ENCODE results near the gene CAMTA1. TPM values are rescaled to one million over a fixed set of nuclear protein-coding genes. Genes with fewer than 3 reads are reported as not detected.

CAMTA1 gene
- total RNA-seq, 4 donors from 2014 or later = 86.3 to 170 (median 132) TPM

DNA sequence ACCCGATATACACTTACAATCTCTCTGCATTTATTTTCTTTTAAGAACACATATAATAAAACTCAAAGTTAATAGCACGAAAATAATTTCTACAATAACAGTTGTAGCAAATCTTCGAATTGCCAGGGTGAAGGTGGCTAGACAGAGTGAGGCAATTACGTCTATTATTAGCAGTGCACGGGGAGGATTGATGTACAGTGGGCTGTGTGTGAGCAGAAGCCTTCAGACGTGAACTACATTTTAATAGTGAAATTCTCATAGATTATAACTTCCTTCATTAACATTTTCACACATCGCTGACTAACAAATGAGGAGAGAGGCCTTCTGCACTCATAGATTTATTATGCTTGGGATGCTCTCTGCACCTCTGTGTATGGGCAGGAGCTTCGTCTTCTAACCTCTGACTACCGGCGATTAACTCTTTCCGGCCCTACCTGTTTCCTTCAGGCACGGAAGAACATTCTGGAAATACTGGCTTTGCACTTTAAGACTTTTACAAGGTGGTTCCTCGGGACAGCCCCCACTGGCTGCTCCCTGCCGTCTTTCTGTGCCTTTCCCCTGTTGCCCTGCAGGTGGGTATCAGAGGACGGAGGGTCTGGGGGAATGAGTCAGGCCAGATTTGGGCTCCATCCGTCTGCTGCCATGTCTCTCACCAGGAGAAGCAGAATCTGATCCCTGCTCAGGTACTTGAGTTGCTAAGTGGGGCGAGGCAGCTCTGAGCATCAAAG, 200.5 kb downstream of the CAMTA1 start:
- no peak overlapping the region for H3K27ac ChIP-seq
- TF ChIP-seq EP300 (IDR thresholded peaks at IDR 0.05) (no peak), POLR2A (IDR thresholded peaks at IDR 0.05) (no peak), POLR2AphosphoS5 (IDR thresholded peaks at IDR 0.05) (no peak)
- TF ChIP-seq, protein P1, sequence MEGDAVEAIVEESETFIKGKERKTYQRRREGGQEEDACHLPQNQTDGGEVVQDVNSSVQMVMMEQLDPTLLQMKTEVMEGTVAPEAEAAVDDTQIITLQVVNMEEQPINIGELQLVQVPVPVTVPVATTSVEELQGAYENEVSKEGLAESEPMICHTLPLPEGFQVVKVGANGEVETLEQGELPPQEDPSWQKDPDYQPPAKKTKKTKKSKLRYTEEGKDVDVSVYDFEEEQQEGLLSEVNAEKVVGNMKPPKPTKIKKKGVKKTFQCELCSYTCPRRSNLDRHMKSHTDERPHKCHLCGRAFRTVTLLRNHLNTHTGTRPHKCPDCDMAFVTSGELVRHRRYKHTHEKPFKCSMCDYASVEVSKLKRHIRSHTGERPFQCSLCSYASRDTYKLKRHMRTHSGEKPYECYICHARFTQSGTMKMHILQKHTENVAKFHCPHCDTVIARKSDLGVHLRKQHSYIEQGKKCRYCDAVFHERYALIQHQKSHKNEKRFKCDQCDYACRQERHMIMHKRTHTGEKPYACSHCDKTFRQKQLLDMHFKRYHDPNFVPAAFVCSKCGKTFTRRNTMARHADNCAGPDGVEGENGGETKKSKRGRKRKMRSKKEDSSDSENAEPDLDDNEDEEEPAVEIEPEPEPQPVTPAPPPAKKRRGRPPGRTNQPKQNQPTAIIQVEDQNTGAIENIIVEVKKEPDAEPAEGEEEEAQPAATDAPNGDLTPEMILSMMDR (IDR thresholded peaks at IDR 0.05) = no peak
- no peak overlapping the region for H3K4me3 ChIP-seq
- no peaks in the 10 kb centered on the region for H3K9me3 ChIP-seq
- no peaks in the 10 kb centered on the region for H3K36me3 ChIP-seq
- peaks cover 31% of the 10 kb centered on the region for H3K27me3 ChIP-seq
- no peak for ATAC-seq
- no peaks in the 10 kb centered on the region for H3K4me1 ChIP-seq
- 78 to 81% methylated on average over 9 to 17 of the region's 17 CpGs for WGBS, 2 donors (ENCODE audit: low coverage in 1 of 2)

DNA sequence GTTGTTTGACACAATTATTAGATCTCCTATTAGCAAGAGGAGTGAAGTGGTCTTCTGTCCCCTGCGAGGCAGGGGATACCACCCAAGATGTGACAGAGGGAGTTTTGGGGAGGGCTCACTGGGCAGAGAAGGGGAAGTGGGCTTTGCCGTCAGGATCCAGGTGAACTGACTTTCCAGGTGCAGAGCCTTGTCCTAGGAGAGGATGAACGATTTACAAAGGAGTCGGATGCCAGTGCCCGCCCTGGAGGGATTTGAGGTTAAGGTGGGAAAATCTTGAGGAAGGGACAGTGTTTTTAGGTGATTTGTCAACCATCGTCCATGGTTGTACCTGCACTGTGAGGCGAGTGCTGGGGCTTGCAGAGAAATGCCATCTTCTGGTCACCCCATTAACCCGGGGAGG, 201.0 kb downstream of the CAMTA1 start:
- ATAC-seq = no peak

DNA sequence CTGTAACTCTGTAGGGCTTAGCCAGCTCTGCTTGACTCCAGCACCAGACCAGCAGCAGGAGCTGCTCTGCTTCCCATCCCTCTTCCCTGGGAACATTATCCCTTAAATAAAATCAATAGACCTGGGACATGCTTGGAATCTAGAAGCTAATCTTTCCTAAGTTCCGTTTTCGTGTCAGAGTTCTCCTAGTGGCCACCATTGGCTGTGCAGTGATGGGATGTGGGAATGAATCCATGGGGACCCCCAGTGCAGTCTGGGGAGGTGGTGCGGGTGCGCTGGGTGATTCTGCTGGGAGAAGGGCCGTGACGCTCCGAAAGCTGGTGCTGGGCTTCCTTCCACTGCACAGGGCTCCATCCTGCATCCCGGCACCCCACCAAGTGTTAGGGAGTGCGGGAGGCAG, 202.7 kb downstream of the CAMTA1 start:
- Histone ChIP-seq H3K36me3 (no peaks in the 10 kb centered on the region), H3K4me1 (no peaks in the 10 kb centered on the region), H3K4me3 (no peak overlapping the region), H3K27me3 (peaks cover 31% of the 10 kb centered on the region), H3K9me3 (no peaks in the 10 kb centered on the region), H3K27ac (no peak overlapping the region)
- WGBS, 2 donors (ENCODE audit: low coverage in 1 of 2) = 75 to 100% methylated on average over 1 to 4 of the region's 9 CpGs
- ATAC-seq = no peak
- TF ChIP-seq EP300 (IDR thresholded peaks at IDR 0.05) = no peak
- no peak for TF ChIP-seq POLR2AphosphoS5 (IDR thresholded peaks at IDR 0.05)
- no peak for TF ChIP-seq POLR2A (IDR thresholded peaks at IDR 0.05)
- TF ChIP-seq, protein P1 (IDR thresholded peaks at IDR 0.05) = no peak

More for the DNA sequence above, 201.0 kb downstream of the CAMTA1 start:
- H3K4me1 ChIP-seq = no peaks in the 10 kb centered on the region
- H3K4me3 ChIP-seq = no peak overlapping the region
- H3K9me3 ChIP-seq = no peaks in the 10 kb centered on the region
- TF ChIP-seq POLR2AphosphoS5 (IDR thresholded peaks at IDR 0.05) = no peak
- TF ChIP-seq, protein P1 (IDR thresholded peaks at IDR 0.05) = no peak
- H3K27me3 ChIP-seq = peaks cover 31% of the 10 kb centered on the region
- H3K36me3 ChIP-seq = no peaks in the 10 kb centered on the region
- no peak overlapping the region for H3K27ac ChIP-seq
- WGBS, 2 donors (ENCODE audit: low coverage in 1 of 2) = 91 to 100% methylated on average over 2 to 7 of the region's 8 CpGs

DNA sequence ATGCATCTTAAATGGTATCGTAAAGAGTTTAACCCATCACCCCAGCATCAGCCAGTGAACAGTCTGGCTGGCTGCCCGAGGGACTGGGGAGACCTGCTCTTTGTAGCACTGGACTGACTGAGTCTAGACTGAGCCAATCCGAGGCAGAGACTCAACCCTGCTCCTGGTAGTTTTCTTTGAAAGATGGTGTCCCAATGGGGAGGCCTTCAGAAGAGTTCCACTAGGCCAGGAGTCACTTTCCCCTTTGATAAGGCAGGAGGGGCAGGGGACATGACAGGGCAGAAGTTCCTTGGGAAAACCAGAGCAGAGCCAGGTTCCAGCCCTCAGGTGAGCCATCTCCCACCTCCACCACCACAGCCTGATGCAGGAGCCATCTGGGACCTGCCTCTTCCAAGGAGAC, 203.5 kb downstream of the CAMTA1 start:
- 93% methylated on average over 2 of the region's 3 CpGs; no CpG with 5 or more reads in 1 of the 2 donors for WGBS, 2 donors (ENCODE audit: low coverage in 1 of 2)
- H3K4me3 ChIP-seq = no peak overlapping the region
- H3K27me3 ChIP-seq = peaks cover 31% of the 10 kb centered on the region
- no peak for TF ChIP-seq EP300 (IDR thresholded peaks at IDR 0.05)
- TF ChIP-seq POLR2A (IDR thresholded peaks at IDR 0.05) = no peak
- no peak for TF ChIP-seq POLR2AphosphoS5 (IDR thresholded peaks at IDR 0.05)
- TF ChIP-seq, protein P1 (IDR thresholded peaks at IDR 0.05) = no peak
- no peaks in the 10 kb centered on the region for H3K36me3 ChIP-seq
- no peak overlapping the region for H3K27ac ChIP-seq
- peaks cover 0 to 3% (median 0%) of the 10 kb centered on the region in 3 donors for H3K9me3 ChIP-seq
- no peaks in the 10 kb centered on the region for H3K4me1 ChIP-seq
- no peak for ATAC-seq
